Inferior parietal cortex (tissue), 1 donor: ENCODE data around the gene TIMP2.
"Not testable (repeated sequence)": the region's sequence is repeated elsewhere in the genome, so short reads cannot be mapped to it uniquely, and the experiment has no call there.

Experiments
- DNase-seq: peaks from one replicate; pipeline ENCODE4 v3.0.0-alpha.2; 2016; ENCODE audit errors: extremely low spot score

The TIMP2 gene

DNA sequence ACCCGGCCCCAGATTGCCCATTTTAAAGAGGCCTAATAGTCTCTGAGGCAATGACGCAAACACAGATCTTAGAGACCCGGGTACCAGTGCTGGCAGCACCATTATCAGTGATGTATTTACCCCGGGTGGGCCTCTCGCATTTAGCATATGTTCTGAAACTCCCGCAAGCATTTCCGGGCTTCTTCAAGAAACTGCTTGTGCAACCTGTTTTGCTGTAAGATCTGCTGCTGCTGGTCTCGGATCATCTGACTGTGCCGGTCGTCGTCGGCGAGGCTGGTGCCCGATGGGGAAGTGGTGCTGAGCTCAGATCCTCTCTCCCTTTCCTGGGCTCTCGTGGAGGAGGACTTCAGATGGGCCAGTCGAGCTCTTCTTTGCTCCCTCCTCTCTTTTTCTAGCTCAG lies 34.7 kb downstream of the TIMP2 start:
- peak; percentile 20 for DNase-seq

DNA sequence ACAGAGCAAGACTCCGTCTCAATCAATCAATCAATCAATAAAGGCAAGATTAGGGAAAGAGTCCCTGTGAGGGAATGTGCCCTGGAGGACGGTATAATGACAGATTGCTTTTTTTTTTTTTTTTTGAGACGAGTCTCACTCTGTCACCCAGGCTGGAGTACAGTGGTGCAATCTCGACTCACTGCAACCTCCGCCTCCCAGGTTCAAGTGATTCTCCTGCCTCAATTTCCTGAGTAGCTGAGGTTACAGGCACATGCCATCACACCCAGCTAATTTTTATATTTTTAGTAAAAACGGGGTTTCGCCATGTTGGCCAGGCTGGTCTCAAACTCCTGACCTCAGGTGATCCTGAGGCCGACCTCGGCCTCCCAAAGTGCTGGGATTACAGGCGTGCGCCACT lies 35.1 kb downstream of the TIMP2 start:
- not testable (repeated sequence) for DNase-seq

DNA sequence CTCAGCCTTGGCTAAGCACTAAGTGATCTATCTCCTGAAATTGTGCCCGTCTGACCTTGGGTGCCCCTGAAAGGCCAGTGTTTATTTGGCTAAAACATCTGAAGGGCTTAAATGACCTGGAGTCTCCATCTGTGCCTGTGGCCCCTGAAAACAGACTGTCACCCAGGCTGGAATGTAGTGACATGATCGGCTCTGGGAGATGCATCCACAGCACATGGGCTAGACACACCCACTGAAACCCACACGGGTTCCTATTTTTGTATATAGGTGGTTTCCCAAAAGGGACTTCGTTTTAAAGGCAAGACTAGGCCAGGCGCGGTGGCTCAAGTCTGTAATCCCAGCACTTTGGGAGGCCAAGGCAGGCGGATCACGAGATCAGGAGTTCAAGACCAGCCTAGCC lies 35.7 kb downstream of the TIMP2 start:
- DNase-seq, result no peak

DNA sequence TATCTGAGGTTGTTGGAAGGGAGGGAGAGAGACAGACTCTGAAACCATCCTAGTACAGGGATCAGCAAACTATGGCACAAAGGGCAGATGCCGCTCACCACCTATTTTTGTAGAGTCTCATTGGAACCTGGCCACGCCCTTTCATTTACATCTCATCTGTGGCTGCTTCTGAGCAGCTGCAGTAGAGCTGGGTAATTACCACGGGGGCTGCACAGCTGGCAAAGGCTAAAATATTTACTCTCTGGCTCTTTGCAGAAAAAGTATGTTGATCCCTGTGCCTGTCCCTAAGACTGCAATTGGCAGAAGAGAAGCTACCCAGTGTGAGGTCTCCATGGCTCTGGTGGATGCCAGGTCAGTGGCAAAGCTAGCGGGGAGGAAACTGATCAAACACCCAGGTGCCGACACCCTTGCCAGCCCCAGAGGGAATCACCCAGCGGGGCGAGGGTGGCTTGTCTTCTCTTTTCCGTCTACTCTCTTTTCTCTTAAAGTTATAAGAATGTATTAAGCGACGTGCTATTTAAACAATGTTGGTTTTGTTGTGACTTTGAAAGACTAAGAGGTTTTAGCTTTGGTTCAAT lies 36.2 kb downstream of the TIMP2 start:
- DNase-seq, result no peak

DNA sequence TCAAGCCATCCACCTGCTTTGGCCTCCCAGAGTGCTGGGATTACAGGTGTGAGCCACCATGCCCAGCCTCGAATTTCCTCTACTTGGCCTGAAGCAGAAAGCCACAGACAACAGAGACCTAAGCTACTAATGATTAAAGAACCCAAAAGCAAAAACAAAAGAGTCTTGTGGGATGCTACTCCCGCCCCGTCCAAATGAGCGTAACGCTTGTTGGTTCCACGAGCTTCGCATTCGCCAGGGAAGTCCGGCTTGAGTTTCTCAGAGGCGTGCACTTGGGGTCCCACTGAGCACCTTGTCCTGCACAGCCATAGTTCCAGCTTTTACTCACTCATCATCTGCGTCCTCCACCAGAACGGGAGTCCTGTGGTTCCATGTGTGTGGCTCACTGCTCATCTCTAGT lies 38.2 kb downstream of the TIMP2 start:
- no peak for DNase-seq

DNA sequence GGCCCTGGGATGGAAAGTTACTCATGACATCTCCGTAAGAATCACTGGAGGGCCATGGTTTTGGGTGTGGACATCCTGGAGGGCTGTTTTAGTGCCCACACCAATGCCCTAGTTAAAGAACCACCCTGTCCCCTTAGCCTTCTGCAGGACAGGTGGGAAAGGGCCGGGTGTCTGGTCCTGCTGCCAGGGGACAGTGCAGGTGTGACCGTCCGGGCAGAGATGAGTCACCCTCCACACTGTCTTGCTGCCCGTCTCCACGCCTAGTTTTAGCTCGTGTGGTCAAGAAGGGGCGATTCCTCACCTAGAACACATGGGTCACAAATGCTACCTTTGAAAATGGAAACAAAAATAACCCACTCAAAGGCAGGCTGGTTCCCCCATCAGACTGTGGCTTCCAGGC lies 39.2 kb downstream of the TIMP2 start:
- DNase-seq, result no peak

DNA sequence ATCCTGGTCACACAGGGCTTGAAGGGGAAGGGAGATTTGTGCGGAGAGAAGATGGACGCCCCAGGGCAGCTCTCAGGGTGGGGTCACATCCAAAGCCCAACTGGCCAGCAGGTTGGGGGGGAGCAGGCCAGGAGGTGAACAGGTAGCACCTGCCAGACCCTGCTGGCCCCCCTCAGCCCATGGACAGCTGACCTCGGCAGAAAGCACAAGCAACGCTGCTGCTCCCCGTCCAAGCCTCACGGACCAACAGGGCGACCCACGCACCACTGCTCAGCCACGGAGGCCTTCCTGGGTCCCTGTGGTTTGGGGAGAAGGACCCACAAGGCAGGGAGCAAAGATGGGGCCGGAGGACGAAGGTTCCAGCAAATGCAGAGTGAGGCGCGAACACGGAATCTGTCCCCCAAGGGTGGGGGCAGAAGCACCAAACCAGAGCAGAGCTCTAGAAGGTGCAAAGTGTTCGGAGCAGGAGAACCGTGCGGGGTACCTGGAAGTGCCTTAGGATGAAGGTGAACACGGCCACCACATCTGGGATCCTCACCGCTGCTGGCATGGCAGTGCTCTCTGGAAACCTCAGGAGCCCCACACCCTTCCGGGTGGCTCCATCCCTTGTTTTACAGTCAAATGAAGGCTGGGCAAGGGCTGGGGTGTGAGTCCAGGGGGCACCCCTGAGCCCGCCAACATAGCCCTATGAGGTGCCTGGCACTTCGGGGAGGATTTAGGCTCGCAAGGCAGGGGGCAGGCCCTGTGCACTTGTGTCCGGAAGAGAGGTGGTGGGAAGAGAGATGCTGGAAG lies 40.1 kb downstream of the TIMP2 start:
- DNase-seq, result no peak

DNA sequence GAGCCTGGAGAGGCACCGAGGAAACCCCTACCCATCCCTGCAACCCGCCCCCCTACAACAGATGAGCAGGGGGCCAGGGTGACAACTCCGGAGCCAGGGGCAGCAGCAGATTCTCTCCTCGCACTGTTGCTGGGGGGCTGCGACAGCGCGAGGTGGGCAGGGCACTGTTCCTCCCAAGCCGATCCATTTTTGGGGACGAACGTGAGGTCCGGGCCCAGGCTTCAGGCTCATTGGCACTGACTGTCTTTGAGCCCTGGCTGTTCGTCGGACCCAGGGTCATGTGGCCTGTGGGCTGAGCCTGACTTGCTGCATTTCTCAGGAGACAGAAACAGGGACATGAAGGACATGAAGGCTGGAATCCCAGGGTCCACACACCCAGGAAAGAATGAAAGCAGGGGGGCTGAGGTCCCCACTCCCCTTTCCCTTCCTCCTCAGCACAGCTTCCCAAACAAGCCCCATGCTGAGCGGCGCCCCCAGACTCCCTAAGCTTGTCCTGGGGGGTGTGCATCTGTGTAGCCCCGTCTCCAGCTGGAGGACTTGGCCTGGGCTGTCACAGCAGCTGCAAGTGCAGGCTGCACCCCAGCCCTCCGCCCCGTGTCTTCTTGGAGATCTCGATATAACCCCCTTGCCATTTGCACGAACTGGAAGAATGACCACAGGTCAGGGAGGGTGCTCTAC lies 40.9 kb downstream of the TIMP2 start:
- peak; percentile 49 for DNase-seq

DNA sequence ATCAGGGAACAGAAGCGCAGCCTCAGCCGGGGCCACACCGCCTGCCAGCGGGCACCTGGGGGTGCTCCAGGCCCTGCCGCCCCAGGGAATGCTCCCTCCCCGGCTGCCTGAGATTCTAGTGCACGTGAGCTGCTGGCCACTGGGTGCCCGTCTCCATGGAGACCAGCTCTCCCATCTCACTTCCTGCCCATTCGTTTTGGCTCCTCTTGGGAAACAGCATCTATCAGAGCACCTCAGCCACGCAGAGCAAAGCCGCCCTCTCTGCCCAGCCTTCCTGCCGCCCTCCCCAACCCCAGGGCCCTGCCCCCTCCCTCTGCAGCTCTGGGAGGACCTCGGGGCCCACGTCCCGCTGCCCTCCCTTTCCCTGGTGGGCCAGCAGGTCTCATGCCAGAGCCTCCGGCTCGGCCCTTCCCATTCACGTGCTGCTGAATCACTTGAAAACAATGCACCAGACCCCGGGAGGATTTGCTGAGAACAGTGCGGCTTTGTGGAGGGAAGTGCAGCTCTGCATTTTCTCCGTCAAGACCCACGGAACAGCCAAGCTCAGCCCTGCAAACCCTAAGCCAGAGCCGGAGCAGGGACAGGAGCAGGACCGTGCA lies 41.6 kb downstream of the TIMP2 start:
- DNase-seq, result peak; percentile 86

DNA sequence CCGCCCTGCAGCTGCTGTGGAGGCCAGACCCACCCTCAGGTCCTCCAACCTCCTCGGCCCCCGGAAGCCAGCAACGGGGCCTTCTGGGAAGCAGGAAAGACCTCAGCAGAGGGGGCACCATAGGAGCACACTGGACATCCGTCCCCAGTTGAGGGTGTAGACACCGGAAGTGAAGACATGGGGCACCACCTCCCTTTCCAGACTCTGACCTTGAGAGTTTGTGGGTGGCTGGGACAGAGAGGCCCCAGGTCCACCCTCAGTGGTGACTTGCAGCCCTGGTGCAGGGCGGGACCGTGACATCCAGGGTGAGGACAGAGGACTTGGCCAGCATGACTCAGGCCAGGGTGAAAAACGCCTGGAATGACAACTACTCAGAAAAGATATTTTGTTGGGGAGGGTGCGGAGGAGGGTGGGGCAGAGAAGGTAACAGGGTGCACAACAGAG lies 42.1 kb downstream of the TIMP2 start:
- peak; percentile 33 for DNase-seq

DNA sequence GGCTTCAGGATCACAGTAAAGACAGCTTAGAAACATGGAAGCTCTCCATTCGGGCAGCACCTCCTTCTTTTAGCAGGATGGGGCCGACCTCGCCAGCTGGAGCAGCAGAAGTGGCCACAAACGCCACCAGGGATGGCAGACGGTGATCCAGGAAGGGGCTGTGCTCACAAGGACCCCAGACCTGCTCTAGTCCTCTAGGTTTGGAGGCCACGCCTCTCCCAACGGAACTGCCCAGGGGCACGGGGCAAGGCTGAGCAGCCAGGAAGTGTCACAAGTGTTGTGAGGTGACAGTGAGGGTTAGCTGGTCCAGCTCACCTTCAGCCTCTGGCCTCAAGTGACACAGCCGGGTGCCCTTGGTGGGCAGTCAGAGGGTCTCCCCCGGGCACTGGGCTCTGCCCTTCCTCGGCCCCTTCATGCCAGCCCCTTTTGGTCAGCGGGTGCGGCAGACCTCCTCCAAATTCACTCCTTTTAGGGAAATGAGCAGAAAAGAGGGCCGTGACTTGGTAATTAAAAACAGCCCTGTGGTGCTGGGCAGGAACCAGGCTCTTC lies 42.6 kb downstream of the TIMP2 start:
- DNase-seq, result no peak

DNA sequence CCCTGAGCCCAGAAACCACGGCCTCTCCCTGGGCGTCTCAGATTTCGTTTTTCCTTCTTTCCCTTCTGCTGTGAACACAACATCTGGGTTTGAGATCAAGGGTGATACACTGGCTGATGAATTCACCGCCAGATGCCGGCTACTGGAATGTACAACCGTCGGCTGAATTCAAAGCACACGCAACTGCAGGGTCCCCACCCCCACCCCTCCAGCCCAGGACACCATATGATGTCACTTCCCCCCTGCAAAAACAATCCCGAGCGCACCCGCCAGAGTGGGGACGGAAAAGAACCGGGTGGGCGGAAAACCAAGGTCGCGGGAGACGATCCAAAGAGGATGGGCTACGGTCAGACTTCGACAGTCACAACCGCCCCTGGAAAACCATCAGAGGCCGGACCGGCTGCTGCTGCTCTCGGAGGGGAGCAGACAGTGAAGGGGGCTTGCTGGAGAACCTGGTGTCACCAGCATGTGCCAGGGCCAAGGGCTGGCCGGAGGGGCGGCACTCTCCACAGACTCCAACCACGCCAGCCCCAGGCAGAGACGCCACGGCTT lies 45.5 kb downstream of the TIMP2 start:
- peak; percentile 15 for DNase-seq

DNA sequence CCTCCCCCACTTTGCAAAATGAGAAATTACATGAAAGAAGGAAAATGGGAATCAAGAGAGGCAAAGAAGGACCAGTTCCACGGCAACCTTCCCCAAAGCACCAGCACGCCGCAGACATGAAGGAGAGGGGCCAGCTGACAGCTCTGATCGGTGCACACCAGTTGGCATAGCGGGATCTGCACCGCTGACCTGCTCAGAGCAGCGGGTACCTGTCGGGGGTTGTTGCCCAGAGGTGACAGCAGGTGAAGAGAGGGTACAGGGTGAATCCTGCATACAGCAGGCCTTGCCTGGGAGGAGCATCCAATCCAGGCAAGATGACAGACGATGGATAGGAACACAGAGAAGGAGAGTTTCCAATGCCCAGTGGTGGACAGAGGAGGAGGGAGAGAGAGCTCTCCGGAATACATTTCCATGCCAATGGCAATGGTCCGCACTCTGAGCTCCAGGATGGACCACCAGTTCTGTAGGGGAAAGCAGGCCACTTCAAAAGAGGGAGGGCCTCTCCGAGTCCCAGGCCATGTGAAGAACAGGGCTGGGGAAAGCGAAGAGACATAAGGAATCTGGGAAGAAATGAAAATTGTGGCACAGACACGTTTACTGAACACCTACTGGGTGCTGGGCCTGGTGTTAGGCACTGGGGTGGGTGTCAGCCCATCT lies 46.2 kb downstream of the TIMP2 start:
- no peak for DNase-seq

DNA sequence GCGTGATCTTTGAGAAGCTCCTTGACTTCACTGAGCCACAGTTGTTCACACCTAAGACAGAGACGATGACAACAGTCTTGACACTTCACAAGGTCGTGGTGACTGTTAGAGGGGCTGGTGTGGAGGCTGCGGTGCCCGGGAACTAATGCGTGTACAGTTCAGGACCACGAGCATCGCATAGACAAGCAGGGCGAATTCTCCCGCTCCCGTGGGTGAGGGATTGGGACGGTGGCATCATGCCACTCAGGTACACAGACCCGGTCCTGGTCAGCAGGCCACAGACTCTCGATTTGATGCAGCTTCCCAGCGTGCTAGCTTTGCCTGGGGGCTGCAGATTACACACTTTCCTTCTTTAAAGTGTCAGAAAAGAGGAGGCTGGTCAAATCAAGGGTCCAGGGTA lies 46.9 kb downstream of the TIMP2 start:
- no peak for DNase-seq

DNA sequence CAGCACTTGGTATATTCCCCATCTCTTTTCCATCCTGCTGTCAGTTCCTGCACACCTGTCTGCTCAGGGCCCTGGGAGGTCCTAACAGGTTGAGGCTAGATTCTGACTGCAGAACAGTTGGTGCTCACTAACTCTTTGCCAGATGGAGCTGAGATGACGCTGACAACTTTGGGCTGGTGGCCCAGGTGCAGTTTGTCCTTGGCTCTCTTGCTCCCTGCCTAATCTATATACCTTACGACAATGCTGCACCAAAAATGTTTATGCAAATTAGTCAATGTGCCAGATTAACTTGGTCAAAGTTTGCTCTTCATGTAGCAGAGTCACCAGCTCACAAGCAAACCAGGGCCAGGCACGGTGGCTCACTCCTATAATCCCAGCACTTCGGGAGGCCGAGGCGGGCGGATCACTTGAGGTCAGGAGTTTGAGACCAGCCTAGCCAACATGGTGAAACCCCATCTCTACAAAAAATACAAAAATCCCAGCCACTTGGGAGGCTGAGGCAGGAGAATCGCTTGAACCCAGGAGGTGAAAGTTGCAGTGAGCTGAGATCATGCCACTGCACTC lies 48.2 kb downstream of the TIMP2 start:
- DNase-seq, result not testable (repeated sequence)

DNA sequence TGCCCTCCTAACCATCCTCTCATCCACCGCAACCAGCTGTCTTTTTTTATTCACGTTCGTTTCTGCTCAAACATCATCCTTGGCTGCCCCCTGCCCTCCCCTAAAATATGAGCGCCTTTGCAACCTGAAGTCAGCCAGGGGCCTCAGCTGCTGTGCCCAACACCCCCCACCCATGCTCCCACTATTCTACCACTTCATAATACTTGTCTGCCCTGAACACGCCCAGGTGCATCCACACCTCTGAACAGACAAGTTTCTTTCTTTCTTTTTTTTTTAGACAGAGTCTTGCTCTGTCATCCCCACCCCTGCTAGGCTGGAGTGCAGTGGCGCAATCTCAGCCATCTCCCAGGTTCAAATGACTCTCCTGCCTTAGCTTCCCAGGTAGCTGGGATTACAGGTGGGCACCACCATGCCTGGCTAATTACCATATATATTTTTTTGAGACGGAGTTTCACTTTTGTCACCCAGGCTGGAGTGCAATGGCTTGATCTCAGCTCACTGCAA lies 49.0 kb downstream of the TIMP2 start:
- no peak for DNase-seq

DNA sequence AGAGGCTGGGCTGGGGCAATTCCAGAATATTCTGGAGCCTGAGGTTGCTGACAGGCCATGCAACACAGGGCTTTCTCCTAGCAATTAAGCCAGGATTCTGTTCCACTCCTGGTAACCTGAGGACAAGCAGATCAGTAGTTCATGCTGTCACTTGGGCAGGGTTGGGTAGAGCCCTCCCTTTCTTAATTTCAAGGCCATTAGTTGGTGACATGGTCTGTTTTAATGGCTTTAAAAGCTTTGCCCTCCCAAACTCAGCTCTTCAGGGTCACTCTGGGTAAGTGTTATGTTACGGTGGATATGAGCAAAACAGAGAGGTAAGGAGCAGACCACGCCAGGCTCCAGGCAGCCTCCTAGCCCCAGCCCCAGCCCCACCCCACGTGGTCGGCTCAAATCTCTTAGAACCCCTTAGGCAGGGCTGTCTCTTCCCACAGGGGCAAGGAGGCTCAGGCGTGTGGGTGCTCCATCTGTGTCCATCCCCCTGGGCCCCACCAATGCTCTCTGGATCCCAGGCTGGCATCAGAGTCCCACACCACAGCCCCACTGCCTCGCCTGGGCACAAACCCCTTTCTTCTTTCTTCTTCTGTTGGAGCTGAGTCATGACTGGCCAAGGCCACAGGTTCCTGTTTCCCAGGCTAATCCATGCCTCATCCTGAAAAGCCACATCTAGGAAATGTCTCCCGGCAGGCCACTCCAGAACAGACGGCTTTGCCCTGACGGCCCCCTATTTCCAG lies 49.7 kb downstream of the TIMP2 start:
- no peak for DNase-seq

DNA sequence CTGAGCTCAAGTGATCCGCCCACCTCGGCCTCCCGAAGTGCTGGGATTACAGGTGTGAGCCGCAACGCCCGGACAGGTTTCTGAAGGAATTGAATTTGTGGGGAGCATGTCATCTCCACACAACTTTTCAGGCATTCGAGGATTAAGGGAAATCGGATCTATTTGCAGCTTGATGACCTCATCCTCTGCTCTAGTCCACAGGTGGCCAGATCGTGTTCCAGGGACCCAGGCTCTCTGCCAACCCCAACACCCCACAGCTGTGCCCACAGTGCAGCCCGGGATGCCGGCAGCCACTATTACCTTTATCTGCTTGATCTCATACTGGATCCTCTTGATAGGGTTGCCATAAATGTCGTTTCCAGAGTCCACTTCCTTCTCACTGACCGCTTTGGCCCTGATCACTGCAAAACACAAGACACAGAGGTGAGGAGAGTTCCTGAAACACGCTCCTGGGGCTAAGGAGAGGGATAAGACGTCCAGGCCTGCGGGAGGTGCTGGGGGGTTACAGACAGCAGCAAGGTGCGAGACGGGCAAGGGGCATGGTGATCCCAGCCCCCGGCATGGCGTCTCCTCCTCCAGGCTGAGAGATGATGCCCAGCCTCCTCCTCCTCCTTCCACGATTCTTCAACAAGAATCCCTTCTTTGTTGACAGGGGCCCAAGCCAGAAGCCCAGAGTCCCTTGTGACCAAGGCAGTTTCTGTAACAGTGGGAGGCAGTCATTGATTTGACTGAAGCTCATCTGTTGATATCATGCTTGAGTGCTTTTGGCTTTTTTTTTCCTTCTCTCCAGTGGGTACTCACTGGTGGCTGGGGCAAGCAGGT lies 51.5 kb downstream of the TIMP2 start:
- peak; percentile 50 for DNase-seq

DNA sequence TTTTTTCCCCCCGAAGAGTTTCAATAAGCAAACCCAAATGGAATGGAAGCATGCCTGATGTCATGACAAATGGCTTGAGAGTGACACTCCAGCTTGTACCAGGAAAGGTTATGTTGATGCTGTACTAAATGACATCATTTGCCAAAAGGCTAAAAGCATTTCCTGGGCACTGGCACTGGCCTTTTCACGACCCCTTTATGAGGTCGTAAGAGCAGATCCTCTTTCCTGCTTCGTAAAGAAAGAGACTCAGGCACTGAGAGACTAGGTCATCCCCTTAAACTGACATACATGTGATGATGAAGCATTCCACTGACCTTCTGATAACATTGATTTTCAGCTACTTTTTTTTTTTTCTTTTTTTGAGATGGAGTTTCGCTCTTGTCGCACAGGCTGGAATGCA lies 52.7 kb downstream of the TIMP2 start:
- no peak for DNase-seq
